Activated naive CD4-positive, alpha-beta T cell treated with anti-CD3 and anti-CD28 coated beads, Interleukin-2, amount 10 ng/mL, durations not matched to agents 7 days and 5 days (primary cell): ENCODE measurements around the gene KDF1.

Experiments used
- CTCF ChIA-PET: fragments of 350-600 bp; sonication (Branson Sonifier 250); formaldehyde crosslinking; loops from one replicate; lab custom pipeline; 2021; ENCODE audit warnings: antibody characterized with exemption; lab: Charles Lee
- DNase-seq: peaks from one replicate; pipeline ENCODE4 v3.0.0-alpha.2; 2020
- H3K27ac Mint-ChIP-seq: one replicate; pipeline ENCODE4 v1.8.0; 2021; ENCODE audit warnings: mild to moderate bottlenecking, moderate library complexity, mixed read lengths
- H3K27me3 Mint-ChIP-seq: one replicate; pipeline ENCODE4 v1.8.0; 2021; ENCODE audit warnings: mild to moderate bottlenecking, mixed read lengths
- H3K36me3 Mint-ChIP-seq: one replicate; pipeline ENCODE4 v1.8.0; 2021; ENCODE audit warnings: mixed read lengths
- H3K4me1 Mint-ChIP-seq: one replicate; pipeline ENCODE4 v1.8.0; 2021; ENCODE audit warnings: mixed read lengths
- H3K4me3 Mint-ChIP-seq: one replicate; pipeline ENCODE4 v1.8.0; 2021; ENCODE audit warnings: mild to moderate bottlenecking, moderate library complexity, mixed read lengths
- H3K9me3 Mint-ChIP-seq: one replicate; pipeline ENCODE4 v1.8.0; 2021; ENCODE audit warnings: mixed read lengths

Gene KDF1

DNA sequence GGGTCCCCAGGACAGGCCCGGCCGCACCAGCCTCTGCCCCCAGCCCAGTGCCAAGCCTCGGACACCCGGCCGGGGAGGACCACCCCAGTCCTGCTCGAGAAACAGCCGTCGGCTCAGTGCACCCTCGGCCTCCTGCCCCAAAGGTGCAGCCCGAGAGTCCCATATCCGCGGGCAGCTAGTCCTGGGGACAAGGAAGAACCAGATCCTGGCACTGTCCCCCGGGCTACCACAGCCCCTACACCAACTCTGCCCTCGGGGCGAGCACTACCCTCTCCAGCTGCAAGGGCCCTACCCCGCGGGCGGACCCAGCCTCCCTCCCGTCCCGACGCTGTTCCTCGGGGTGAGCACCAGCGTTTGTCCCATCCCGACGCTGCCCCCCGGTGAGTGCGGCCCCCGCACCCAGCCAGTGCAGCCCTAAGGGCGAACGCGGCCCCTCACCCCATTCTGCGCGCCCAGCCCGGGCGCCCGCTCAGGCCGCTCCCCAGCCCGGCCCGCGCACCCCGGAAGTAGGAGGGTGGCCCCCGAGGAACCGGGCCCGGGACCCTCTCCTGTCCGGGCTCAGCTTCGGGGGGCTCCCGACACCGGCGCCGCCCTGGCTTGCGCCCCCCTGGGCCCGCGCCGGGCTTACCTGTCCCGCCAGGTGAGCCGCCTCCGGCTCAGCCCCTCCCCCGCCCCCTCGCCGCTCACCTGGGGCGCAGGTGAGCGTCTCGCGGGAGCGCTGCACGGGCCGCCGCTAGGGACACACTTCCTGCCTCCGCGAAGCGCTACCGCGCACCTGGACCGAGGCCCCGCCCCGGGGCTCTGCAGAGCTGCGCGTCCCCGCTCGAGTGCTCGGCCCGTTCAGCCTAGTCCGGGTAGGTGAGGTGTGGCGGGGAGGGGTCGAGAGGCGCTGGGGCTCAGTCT is at the start of gene KDF1:
Gene KDF1, minus strand, starts transcription at position 747 of the 903 bp plus-strand sequence. CDS start 8,088 bp downstream, outside the sequence.
- Mint-ChIP-seq H3K27me3 (peaks cover 75% of the 10 kb centered on the region), H3K27ac (no peak within 1 kb of the TSS), H3K4me3 (peak within 1 kb of the TSS; percentile 74), H3K4me1 (peaks cover 13% of the 10 kb centered on the region), H3K36me3 (no peaks in the 10 kb centered on the region), H3K9me3 (peaks cover 3% of the 10 kb centered on the region)
- DNase-seq: peak; percentile 69
- CTCF ChIA-PET: interaction anchor here (0.9 kb wide), 1 partner anchor 10 kb away, joined by 3 read pairs; no protein-coding TSS in a partner anchor

GRCh38 chr1:27009601-27010197 is 49.4 kb upstream of the KDF1 start:
- CTCF ChIA-PET: interaction anchor here (1.1 to 3.6 kb wide), 5 partner anchors 11 to 40 kb away, joined by 3 to 21 read pairs (median 4); no protein-coding TSS in a partner anchor
- Mint-ChIP-seq H3K4me3 (no peak overlapping the region), H3K27me3 (peaks cover 71% of the 10 kb centered on the region)

GRCh38 chr1:27007909-27008582 is 47.8 kb upstream of the KDF1 start:
- H3K27me3 Mint-ChIP-seq: peaks cover 68% of the 10 kb centered on the region
- peaks cover 3% of the 10 kb centered on the region for H3K4me1 Mint-ChIP-seq
- H3K9me3 Mint-ChIP-seq: no peaks in the 10 kb centered on the region
- H3K4me3 Mint-ChIP-seq: no peak overlapping the region
- no peak for DNase-seq
- H3K36me3 Mint-ChIP-seq: no peaks in the 10 kb centered on the region
- H3K27ac Mint-ChIP-seq: no peak overlapping the region
- CTCF ChIA-PET: interaction anchor here (0.6 to 3.6 kb wide), 5 partner anchors 10 to 864 kb away, joined by 3 to 21 read pairs (median 4); no protein-coding TSS in a partner anchor

More at GRCh38 chr1:27009601-27010197, 49.4 kb upstream of the KDF1 start:
- no peaks in the 10 kb centered on the region for H3K36me3 Mint-ChIP-seq
- no peaks in the 10 kb centered on the region for H3K9me3 Mint-ChIP-seq
- no peak overlapping the region for H3K27ac Mint-ChIP-seq
- H3K4me1 Mint-ChIP-seq: peaks cover 4% of the 10 kb centered on the region
- no peak for DNase-seq

GRCh38 chr1:27006683-27007082 is 46.4 kb upstream of the KDF1 start:
- Mint-ChIP-seq H3K9me3 (no peaks in the 10 kb centered on the region), H3K27me3 (peaks cover 66% of the 10 kb centered on the region), H3K27ac (no peak overlapping the region), H3K36me3 (no peaks in the 10 kb centered on the region), H3K4me1 (no peaks in the 10 kb centered on the region), H3K4me3 (no peak overlapping the region)
- CTCF ChIA-PET: no interaction called here
- DNase-seq: no peak

GRCh38 chr1:27005648-27006496 is 45.6 kb upstream of the KDF1 start:
- Mint-ChIP-seq H3K9me3 (no peaks in the 10 kb centered on the region), H3K4me1 (no peaks in the 10 kb centered on the region), H3K4me3 (no peak overlapping the region), H3K36me3 (no peaks in the 10 kb centered on the region), H3K27ac (no peak overlapping the region), H3K27me3 (peaks cover 66% of the 10 kb centered on the region)
- CTCF ChIA-PET: no interaction called here
- DNase-seq: no peak

GRCh38 chr1:27005166-27005530 is 44.9 kb upstream of the KDF1 start:
- Mint-ChIP-seq H3K4me3 (no peak overlapping the region), H3K9me3 (no peaks in the 10 kb centered on the region), H3K36me3 (no peaks in the 10 kb centered on the region), H3K27ac (no peak overlapping the region), H3K4me1 (no peaks in the 10 kb centered on the region), H3K27me3 (peaks cover 66% of the 10 kb centered on the region)
- CTCF ChIA-PET: no interaction called here
- no peak for DNase-seq

DNA sequence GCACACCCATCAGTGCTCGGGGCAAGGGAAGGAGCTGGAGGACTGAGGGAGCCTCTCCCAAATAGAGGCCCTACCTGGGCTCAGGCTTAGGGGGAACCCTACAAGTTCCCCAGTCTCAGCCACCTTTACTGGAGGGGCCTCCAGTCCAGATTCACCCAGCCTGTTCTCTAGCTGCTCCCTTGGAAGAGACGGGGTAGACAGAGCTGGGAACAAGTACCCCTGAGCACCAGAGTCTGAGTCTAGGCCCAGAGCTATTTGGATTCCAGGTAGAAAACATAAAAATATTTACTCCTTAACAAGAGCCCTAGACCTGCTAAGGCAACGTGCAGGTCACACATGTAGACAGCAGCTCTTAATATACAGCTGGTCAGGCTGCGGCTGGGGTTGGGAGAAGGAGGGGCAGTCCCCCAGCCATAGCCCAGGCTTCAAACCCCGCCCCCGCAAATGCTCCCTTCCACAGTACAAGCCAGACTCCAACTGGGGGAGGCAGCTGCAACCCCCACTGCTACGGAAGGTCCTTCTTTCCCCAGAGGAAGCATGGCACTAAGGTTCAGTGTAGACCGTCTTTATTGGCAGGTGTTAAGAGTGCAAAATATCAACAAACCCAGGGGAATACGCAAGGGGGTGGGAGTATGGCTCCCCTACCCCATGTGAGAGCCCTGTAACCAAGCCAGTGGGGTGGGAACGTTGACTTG is 44.4 kb upstream of the KDF1 start:
- H3K9me3 Mint-ChIP-seq: no peaks in the 10 kb centered on the region
- no peak for DNase-seq
- H3K4me1 Mint-ChIP-seq: no peaks in the 10 kb centered on the region
- H3K36me3 Mint-ChIP-seq: no peaks in the 10 kb centered on the region
- H3K4me3 Mint-ChIP-seq: no peak overlapping the region
- CTCF ChIA-PET: interaction anchor here (1.0 kb wide), 1 partner anchor 10 kb away, joined by 3 read pairs; no protein-coding TSS in a partner anchor
- no peak overlapping the region for H3K27ac Mint-ChIP-seq
- H3K27me3 Mint-ChIP-seq: peaks cover 66% of the 10 kb centered on the region

DNA sequence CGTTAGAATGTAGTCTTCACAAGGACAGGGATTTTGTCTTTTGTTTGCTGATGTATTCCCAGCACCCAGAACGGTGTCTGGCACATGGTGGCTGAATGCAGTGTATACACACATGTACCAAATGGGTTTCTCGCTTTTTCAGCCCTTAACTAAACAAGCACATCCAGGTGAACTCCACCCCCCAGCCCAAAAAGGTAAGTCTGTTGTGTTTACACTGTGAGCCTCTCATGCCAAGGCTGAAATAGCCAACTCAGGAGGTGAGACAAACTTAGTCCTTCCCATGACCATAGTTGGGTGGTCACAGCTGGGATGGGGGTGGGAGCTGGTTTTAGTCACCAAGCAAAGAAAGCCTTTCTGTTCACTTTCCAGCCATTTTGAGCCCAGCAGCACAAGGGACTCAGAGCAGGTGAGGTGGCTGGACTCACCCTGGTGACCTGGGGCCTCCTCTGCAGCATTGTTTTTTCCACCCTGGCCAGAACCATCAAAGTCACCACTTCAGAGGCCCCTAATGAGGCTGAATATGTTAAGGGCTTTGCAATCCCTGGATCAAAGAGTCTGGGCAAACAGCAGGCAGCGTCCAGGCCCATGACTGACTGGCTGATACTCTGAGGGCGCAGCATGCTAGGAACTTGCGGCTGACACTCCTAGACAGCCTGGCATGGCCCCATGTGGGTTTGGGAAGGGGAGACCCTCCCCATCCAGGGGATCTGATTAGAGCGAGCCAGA is 43.6 kb upstream of the KDF1 start:
- Mint-ChIP-seq H3K27ac (no peak overlapping the region), H3K36me3 (no peaks in the 10 kb centered on the region), H3K9me3 (no peaks in the 10 kb centered on the region), H3K4me3 (no peak overlapping the region), H3K4me1 (no peaks in the 10 kb centered on the region), H3K27me3 (peaks cover 66% of the 10 kb centered on the region)
- DNase-seq: no peak
- CTCF ChIA-PET: interaction anchor here (1.0 kb wide), 1 partner anchor 9 kb away, joined by 3 read pairs; no protein-coding TSS in a partner anchor

GRCh38 chr1:27001570-27002360 is 41.5 kb upstream of the KDF1 start:
- Mint-ChIP-seq H3K9me3 (no peaks in the 10 kb centered on the region), H3K27ac (no peak overlapping the region), H3K4me1 (peaks cover 6% of the 10 kb centered on the region), H3K36me3 (no peaks in the 10 kb centered on the region), H3K27me3 (peaks cover 78% of the 10 kb centered on the region), H3K4me3 (no peak overlapping the region)
- CTCF ChIA-PET: interaction anchor here (0.9 to 1.9 kb wide), 2 partner anchors 42 to 1090 kb away, joined by 3 to 6 read pairs; no protein-coding TSS in a partner anchor
- DNase-seq: no peak

- peaks cover 6% of the 10 kb centered on the region for H3K4me1 Mint-ChIP-seq
- no peaks in the 10 kb centered on the region for H3K9me3 Mint-ChIP-seq
- no peaks in the 10 kb centered on the region for H3K36me3 Mint-ChIP-seq
- no peak overlapping the region for H3K4me3 Mint-ChIP-seq
- H3K27ac Mint-ChIP-seq: no peak overlapping the region
- CTCF ChIA-PET: interaction anchor here (1.9 kb wide), 1 partner anchor 43 kb away, joined by 6 read pairs; no protein-coding TSS in a partner anchor
- DNase-seq: no peak
- peaks cover 80% of the 10 kb centered on the region for H3K27me3 Mint-ChIP-seq
Observed at GRCh38 chr1:27000817-27001460, 40.7 kb upstream of the KDF1 start.

DNA sequence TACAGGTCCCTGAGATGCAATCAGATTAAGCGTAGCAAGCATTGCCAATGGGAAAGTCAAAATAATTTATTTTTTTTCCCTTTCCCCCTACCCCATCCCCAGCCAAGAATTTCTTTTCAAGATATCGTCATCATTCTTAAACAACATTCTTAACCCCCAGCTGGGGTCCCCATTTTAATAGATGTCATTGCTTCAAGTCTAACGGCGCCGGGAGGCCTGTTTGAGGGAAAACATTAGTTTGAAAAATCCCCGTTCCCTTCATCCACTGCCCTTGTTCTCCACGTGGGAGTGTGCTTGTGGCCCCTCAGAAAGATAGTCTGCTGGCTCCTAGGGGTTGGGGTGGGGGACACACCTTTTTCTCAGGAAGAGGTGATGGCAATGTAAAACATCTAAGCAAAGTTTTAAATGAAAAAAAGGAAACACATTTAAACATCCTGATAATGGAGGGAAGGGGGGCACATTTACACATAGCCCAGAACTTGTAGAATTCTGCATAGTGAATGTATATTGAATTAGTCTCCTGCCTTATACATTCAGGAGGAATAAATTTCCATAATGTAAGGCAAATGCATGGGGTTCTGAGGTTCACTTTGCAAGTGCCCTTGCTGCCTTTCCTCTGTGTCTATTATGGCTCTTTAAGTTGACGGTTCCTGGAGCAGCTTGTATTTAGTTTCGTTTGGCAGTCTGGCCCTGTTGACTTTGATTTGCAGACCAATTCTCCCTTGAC is 40.0 kb upstream of the KDF1 start:
- H3K9me3 Mint-ChIP-seq: no peaks in the 10 kb centered on the region
- DNase-seq: no peak
- H3K4me1 Mint-ChIP-seq: peaks cover 6% of the 10 kb centered on the region
- H3K27me3 Mint-ChIP-seq: peaks cover 87% of the 10 kb centered on the region
- H3K4me3 Mint-ChIP-seq: no peak overlapping the region
- CTCF ChIA-PET: interaction anchor here (1.9 kb wide), 1 partner anchor 44 kb away, joined by 6 read pairs; no protein-coding TSS in a partner anchor
- H3K36me3 Mint-ChIP-seq: no peaks in the 10 kb centered on the region
- no peak overlapping the region for H3K27ac Mint-ChIP-seq
